Fibroblast of villous mesenchyme (primary cell): ENCODE results near the gene SEPTIN5. TPM values are rescaled to one million over a fixed set of nuclear protein-coding genes. Genes with fewer than 3 reads are reported as not detected.

Source experiments
- DNase-seq: peaks from one replicate; pipeline ENCODE4 v3.0.0-alpha.2; 2010; ENCODE audit warnings: low read depth
- H3K4me3 ChIP-seq: 2 replicates; pipeline ENCODE4 v1.5.1; 2011; ENCODE audit warnings: low read depth, mild to moderate bottlenecking, low read length
- total RNA-seq: library from RNA; depleted of rRNA; stranded (reverse); fragments of >200 nt; gene quantifications from 2 replicates; pipeline ENCODE4 v1.2.3, GENCODE V29; 2012
- TF ChIP-seq, protein P1 (sequence below): IDR thresholded peaks from 2 replicates; pipeline ENCODE4 v1.5.1; 2012; ENCODE audit warnings: low read depth, mild to moderate bottlenecking, low read length; ENCODE audit not compliant: insufficient read depth

Gene SEPTIN5
- total RNA-seq, 1 donor = 10.4 TPM

DNA sequence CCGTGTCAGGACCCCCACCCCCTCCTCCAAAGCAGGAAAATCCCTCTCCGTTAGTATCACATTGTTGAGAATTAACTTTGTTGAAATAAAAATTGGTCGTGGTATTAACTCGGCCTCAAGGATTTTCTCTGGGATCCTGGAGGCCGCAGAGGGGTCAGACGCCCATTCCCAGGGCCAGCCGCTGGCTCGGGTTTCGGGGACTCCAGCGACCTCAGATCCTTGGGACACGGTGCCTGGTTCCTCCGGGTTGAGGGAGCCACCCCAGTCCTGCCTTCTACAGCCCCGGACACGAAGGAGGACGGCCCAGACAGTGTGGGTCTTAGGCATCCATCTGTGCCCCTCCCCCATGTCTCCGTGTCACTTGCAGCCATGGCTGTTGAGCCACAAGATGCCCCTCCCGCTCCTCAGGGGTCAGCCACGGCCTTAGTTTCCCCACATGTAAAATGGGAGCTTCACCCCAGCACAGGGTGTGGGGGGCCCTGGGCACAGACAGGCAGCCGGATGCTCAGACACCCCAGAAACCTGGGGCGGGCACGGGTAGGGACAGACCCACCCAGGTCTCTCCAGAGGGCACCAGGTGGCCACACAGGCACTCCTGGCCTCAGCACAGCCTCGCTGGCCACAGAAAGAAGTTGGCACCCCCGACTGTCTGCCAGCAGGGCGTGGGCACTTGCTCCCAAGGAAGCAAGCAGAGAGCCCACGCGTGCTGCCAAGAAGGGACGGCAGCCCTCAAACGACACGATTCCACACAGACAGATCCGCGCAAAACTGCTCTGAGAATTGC lies 24.6 kb downstream of the SEPTIN5 start:
- TF ChIP-seq, protein P1, sequence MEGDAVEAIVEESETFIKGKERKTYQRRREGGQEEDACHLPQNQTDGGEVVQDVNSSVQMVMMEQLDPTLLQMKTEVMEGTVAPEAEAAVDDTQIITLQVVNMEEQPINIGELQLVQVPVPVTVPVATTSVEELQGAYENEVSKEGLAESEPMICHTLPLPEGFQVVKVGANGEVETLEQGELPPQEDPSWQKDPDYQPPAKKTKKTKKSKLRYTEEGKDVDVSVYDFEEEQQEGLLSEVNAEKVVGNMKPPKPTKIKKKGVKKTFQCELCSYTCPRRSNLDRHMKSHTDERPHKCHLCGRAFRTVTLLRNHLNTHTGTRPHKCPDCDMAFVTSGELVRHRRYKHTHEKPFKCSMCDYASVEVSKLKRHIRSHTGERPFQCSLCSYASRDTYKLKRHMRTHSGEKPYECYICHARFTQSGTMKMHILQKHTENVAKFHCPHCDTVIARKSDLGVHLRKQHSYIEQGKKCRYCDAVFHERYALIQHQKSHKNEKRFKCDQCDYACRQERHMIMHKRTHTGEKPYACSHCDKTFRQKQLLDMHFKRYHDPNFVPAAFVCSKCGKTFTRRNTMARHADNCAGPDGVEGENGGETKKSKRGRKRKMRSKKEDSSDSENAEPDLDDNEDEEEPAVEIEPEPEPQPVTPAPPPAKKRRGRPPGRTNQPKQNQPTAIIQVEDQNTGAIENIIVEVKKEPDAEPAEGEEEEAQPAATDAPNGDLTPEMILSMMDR = no peak
- DNase-seq = no peak
- no peak overlapping the region for H3K4me3 ChIP-seq

DNA sequence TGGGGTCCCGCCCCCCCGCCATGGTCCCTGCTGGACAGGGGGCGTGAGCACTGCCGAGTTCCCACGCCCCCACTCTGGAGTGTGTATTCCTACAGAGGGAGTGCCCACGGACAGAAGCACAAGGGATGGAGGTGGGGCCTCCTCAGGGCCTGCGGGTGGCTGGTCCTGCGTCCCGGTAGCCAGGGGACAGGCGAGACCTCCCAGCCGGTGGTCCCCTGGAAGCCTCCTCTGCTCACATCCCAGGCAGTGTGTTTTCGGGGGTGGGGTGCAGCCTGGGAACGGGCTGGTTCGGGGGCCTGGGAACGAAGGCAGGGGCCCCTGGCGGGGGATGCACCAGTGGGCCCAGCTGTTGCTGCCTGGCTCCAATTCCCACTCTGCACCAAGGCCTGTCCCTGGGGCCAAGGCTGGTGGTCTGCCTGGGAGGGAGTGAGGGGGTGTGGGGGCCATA lies 25.2 kb downstream of the SEPTIN5 start:
- no peak for DNase-seq
- TF ChIP-seq, protein P1 = no peak
- H3K4me3 ChIP-seq = no peak overlapping the region

DNA sequence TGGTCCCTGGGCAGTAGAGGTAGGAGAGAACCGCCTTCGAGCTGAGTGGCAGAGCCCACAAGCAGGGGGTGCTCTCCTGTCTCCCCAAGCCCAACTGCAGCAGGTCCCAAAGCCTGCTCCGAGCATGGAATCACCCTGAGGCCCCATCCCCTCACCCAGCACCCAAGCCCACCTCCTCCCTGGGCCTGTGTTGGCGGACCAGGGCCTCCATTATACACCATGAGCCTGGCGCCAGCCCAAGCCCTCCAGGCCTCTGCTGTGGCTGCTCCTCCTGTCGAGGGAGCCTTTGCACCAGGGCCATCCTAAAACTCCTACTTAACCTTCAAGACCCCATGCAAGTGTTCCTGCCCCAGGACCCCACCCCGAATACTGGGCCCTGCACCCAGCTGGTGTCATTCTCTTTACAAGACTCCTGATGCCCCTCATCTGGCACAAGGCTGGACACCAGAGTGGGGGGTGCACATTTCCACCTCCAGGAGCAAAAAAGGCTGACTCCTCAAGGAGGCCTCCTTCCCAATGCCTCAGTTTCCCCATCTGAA lies 25.7 kb downstream of the SEPTIN5 start:
- TF ChIP-seq, protein P1 = no peak
- no peak for DNase-seq
- H3K4me3 ChIP-seq = no peak overlapping the region

DNA sequence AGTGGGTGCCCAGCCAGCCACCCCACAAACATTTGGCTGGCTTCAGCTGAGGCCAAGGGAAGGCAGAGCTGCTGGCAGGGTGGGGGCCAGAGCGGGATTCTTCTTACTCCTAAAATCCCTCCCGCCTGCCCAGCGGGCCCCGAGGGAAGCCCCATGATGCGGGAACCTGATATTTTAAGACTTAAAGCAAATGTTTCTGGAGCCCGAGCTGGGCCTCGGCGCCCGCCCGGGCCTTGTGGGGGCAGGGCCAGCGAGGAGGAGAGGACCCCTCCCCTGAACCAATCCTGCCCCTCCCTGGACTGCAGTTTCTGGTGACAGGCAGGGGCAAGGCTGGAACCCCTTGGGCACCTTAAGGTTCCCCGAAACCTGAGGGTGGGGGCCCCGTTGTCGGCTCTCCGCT lies 26.3 kb downstream of the SEPTIN5 start:
- H3K4me3 ChIP-seq = no peak overlapping the region
- TF ChIP-seq, protein P1 = no peak
- no peak for DNase-seq

DNA sequence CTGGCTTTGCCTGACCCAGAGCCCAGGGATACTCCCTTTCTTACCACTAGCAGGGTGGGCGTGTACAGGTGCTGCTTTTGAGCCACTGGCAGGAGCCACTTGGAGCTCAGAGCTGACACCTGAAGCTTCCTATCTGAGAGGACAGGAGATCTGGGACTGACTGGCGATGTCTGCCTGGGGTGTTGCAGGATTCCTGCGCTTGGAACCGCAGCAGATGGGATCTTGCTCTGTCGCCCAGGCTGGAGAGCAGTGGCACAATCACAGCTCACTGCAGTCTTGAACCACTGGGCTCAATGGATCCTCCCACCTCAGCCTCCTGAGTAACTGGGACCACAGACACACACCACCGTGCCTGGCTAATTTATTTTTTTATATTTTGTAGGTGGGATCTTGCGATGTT lies 26.8 kb downstream of the SEPTIN5 start:
- DNase-seq = no peak
- TF ChIP-seq, protein P1 = no peak
- no peak overlapping the region for H3K4me3 ChIP-seq

DNA sequence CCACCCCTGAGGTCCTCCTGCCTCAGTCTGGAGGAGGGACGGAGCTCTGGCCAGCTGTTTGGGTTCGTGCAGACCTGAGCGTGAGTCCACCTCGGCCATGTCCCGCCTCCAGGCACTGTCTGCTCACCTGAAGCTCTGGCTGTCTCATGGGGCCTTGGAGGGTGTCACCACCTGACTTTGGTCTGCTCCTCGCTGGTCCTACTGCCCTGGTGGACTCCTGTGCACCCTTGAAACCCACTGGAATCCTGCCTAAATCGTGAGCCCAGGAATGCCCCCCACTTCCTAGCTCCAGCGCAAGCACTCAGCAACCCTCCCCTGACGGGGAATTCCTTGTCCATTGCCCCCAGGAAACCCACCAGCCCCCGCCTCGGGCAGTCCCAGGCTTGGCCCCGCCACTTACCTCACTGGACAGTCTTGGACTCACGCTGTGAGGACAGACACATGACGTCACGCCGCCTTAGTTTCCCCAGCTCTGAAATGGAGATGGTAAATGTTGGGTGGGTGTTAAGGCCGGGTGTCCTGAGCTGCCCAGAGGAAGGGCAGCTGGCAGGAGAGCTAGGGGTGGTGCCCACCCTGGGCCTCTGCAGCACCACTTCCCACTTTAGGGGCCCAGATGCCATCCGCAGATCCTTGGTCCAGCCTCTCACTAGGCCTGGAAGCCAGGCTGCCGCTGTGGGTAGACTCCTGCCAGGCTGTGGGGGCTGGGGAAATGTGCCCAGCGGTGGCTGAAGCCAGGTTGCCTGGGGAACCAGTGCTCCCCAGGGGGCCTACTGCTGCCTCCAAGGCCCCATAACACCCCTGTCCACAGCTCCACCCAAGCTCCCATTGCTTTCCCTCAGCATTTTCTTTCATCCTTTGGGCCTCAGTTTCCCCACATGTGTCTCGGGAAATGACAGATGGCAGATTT lies 28.1 kb downstream of the SEPTIN5 start:
- TF ChIP-seq, protein P1 = no peak
- DNase-seq = no peak

More for the DNA sequence above, 28.1 kb downstream of the SEPTIN5 start:
- H3K4me3 ChIP-seq = no peak overlapping the region
